Calu3 (cell line): ENCODE data around the gene VARS2. TPM values are rescaled to one million over a fixed set of nuclear protein-coding genes. Genes with fewer than 3 reads are reported as not detected.
"Not testable (repeated sequence)": the region's sequence is repeated elsewhere in the genome, so short reads cannot be mapped to it uniquely, and the experiment has no call there.

Experiments
- BruUV-seq: library from RNA; stranded (reverse); fragments of 400-500 nt; replicated peaks from 2 replicates; lab custom pipeline; 2021; lab: Mats Ljungman, UMichigan
- CTCF ChIA-PET: fragments of 300-600 bp; sonication (Branson Sonifier 250); formaldehyde crosslinking; loops from one replicate; lab custom pipeline; 2022; ENCODE audit warnings: antibody characterized with exemption; lab: Charles Lee
- DNase-seq: peaks from one replicate; pipeline ENCODE4 v3.0.0; 2022
- H3K27ac Mint-ChIP-seq: one replicate; pipeline ENCODE4 v1.8.0; 2022; ENCODE audit warnings: mixed read lengths; ENCODE audit not compliant: unreplicated experiment
- H3K27me3 Mint-ChIP-seq: one replicate; pipeline ENCODE4 v1.8.0; 2022; ENCODE audit warnings: mixed read lengths; ENCODE audit not compliant: unreplicated experiment
- H3K36me3 Mint-ChIP-seq: one replicate; pipeline ENCODE4 v1.8.0; 2022; ENCODE audit warnings: mild to moderate bottlenecking, moderate library complexity, mixed read lengths; ENCODE audit not compliant: insufficient read depth, unreplicated experiment
- H3K4me1 Mint-ChIP-seq: one replicate; pipeline ENCODE4 v1.8.0; 2022; ENCODE audit warnings: mild to moderate bottlenecking, low read depth, mixed read lengths; ENCODE audit not compliant: unreplicated experiment
- H3K4me3 Mint-ChIP-seq: one replicate; pipeline ENCODE4 v1.8.0; 2022; ENCODE audit warnings: mild to moderate bottlenecking, low read depth, moderate library complexity, mixed read lengths; ENCODE audit not compliant: unreplicated experiment
- H3K9me3 Mint-ChIP-seq: one replicate; pipeline ENCODE4 v1.8.0; 2022; ENCODE audit warnings: low read depth, mixed read lengths; ENCODE audit not compliant: unreplicated experiment
- CTCF ChIP-seq: fragments of 200-600 bp; IDR thresholded peaks from one replicate; pipeline ENCODE4 v1.8.0; 2022; ENCODE audit warnings: antibody characterized with exemption; ENCODE audit not compliant: unreplicated experiment
- intact Hi-C: fragments of 100-400 bp; cut with micrococcal nuclease; formaldehyde crosslinking; loops from one replicate; pipeline ENCODE4 v1.10.0; 2022; ENCODE audit not compliant: unreplicated experiment
- total RNA-seq: library from RNA; stranded (reverse); gene quantifications from 2 replicates; pipeline ENCODE4 v1.2.3, GENCODE V29; 2022

Gene VARS2
- total RNA-seq, 1 experiment from 2014 or later = 33.0 TPM

DNA sequence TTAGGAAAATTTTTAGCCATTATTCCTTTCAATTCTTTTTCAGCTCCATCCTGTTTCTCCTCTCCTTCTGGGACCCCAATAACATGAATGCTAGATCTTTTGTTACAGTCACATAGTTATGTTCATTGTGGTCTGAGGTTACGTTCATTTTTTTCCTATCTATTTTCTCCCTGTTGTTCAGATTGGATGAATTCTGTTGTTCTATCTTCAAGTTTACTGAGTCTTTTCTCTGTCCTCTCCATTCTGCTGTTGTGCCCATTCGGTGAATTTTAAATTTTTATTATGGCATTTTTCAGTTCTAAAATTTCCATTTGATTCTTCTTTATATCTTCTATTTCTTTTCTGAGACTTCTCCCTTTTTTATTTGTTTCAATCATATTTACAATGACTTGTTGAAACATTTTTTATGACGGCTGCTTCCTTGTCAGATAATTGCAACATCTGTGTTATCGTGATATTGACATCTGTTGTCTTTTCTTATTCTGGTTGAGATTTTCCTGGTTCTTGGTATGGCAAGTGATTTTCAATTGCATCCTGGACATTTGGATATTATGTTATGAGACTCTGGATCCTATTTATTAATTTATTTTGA, 42.4 kb upstream of the VARS2 start:
- TF ChIP-seq CTCF = no peak
- CTCF ChIA-PET = no interaction called here
- DNase-seq = no peak
- H3K4me1 Mint-ChIP-seq = peaks cover 36% of the 10 kb centered on the region
- H3K4me3 Mint-ChIP-seq = no peak overlapping the region
- peak overlapping the region; percentile 16 for H3K27ac Mint-ChIP-seq
- no peaks in the 10 kb centered on the region for H3K27me3 Mint-ChIP-seq
- intact Hi-C loops = no loop called here
- BruUV-seq = no TSS peak
- peaks cover 20% of the 10 kb centered on the region for H3K36me3 Mint-ChIP-seq
- peaks cover 14% of the 10 kb centered on the region for H3K9me3 Mint-ChIP-seq

DNA sequence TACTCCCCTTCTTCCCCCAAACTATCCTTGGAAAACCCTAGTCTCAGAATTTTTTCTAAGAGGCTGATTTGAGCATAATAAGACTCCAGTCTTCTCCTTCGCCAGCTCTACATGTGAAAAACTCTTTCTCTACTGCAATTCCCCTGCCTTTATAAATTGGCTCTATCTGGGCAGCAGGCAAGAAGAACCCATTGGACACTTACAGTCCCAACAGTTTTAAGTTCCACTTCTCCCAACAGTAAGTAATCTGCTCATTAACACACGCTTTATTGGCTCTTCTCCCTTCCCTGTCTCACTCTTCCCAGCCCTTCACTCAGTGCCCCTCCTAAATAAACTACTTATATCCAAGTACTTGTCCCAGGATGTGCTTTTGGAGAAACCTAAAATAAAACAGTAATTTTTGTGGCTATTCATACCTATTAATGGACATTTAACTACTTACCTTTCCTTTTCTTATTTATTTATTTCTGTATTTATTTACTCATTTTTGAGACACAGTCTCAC, 40.8 kb upstream of the VARS2 start:
- Mint-ChIP-seq H3K4me3 (no peak overlapping the region), H3K27me3 (no peaks in the 10 kb centered on the region), H3K36me3 (peaks cover 24% of the 10 kb centered on the region), H3K9me3 (peaks cover 14% of the 10 kb centered on the region), H3K4me1 (peaks cover 50% of the 10 kb centered on the region), H3K27ac (no peak overlapping the region)
- intact Hi-C loops = no loop called here
- no peak for TF ChIP-seq CTCF
- CTCF ChIA-PET = no interaction called here
- DNase-seq = no peak
- no TSS peak for BruUV-seq

GRCh38 chr6:30873795-30874194, 40.2 kb upstream of the VARS2 start:
- H3K27me3 Mint-ChIP-seq, H3K27ac Mint-ChIP-seq, DNase-seq, BruUV-seq, intact Hi-C loops, CTCF ChIA-PET, H3K4me3 Mint-ChIP-seq: not testable (repeated sequence)
- H3K9me3 Mint-ChIP-seq = peaks cover 14% of the 10 kb centered on the region
- H3K36me3 Mint-ChIP-seq = peaks cover 24% of the 10 kb centered on the region
- H3K4me1 Mint-ChIP-seq = peaks cover 47% of the 10 kb centered on the region

DNA sequence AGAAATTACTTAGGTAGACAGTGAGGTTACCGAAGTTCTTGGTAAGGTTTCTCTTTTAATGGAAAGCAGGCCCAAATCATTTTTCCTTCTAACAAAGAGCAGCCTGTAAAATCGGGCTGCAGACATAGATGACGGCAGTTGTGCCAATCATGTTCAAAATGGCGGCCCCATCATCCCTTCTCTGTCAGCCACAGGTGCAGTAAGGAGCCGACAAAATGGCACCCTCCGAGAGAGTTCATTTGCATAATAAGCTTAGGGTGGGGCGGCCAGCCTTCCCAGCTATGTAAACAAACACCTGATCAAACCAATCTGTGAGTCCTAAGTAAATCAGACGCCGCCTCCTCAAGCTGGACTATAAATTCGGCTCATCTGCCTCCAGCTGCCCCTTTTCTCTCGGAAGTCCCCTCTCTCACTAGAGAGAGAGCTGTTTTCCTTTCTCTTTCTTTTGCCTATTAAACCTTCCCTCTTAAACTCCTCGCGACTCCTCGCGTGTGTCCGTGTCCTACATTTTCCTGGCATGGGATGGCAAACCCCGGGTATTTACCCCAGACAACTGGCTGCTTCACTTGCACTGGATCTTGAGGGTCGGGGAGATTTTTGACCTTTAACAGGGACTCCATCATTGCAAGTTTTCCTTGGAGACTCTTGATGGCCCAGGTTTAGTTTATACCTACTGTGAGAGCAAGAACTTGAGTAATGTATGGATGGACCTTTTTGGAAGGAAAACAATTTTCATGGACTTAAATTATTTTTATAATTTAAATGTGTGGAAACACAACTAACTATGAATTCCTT, 38.6 kb upstream of the VARS2 start:
- Mint-ChIP-seq H3K36me3 (peaks cover 16% of the 10 kb centered on the region), H3K27me3 (no peaks in the 10 kb centered on the region), H3K4me3 (no peak overlapping the region), H3K9me3 (peaks cover 14% of the 10 kb centered on the region), H3K4me1 (peaks cover 36% of the 10 kb centered on the region), H3K27ac (peak overlapping the region; percentile 37)
- CTCF ChIA-PET = interaction anchor here (0.7 to 2.4 kb wide), 8 partner anchors 32 to 371 kb away, joined by 3 to 15 read pairs (median 4); partner anchors contain the start of genes GTF2H4 and VARS2
- DNase-seq = no peak
- TF ChIP-seq CTCF = no peak
- BruUV-seq = no TSS peak
- intact Hi-C loops = loop anchor here (2.0 kb wide), 1 partner anchor 131 kb away; the partner anchor contains the start of gene IER3
